SHP77 treated with DMSO at 0.1 percent for 48 hours (cell line): Measurements from ENCODE around the gene LTV1.
"Not testable (repeated sequence)": the region's sequence is repeated elsewhere in the genome, so short reads cannot be mapped to it uniquely, and the experiment has no call there.

Experiments
- DNase-seq: peaks from one replicate; lab custom pipeline; 2025; lab: John Stamatoyannopoulos, UW

Gene LTV1

GRCh38 chr6:143842902-143843676 lies at the start of gene LTV1:
Gene LTV1 (plus strand): TSS chr6:143843338. CDS start chr6:143843478, 140 bp downstream.
- peak; percentile 78 for DNase-seq

- not testable (repeated sequence) for DNase-seq
Measured at GRCh38 chr6:143796551-143796950, 46.6 kb upstream of the LTV1 start.

- not testable (repeated sequence) for DNase-seq
Measured at GRCh38 chr6:143798487-143798886, 44.7 kb upstream of the LTV1 start.

GRCh38 chr6:143802833-143803565 lies 40.1 kb upstream of the LTV1 start:
- no peak for DNase-seq

- no peak for DNase-seq
Measured at GRCh38 chr6:143803769-143804568, 39.2 kb upstream of the LTV1 start.

- no peak for DNase-seq
Measured at GRCh38 chr6:143804835-143805239, 38.3 kb upstream of the LTV1 start.

GRCh38 chr6:143806282-143807102 lies 36.6 kb upstream of the LTV1 start:
- DNase-seq: no peak

- no peak for DNase-seq
Measured at GRCh38 chr6:143807103-143807772, 35.9 kb upstream of the LTV1 start.

- DNase-seq: no peak
Measured at GRCh38 chr6:143810745-143811144, 32.4 kb upstream of the LTV1 start.

- DNase-seq: no peak
Measured at GRCh38 chr6:143811501-143812157, 31.5 kb upstream of the LTV1 start.

- DNase-seq: no peak
Measured at GRCh38 chr6:143817621-143818020, 25.5 kb upstream of the LTV1 start.

- DNase-seq: no peak
Measured at GRCh38 chr6:143821359-143821758, 21.8 kb upstream of the LTV1 start.

- no peak for DNase-seq
Measured at GRCh38 chr6:143822584-143823024, 20.5 kb upstream of the LTV1 start.

- DNase-seq: no peak
Measured at GRCh38 chr6:143823548-143823947, 19.6 kb upstream of the LTV1 start.

GRCh38 chr6:143828572-143828971 lies 14.6 kb upstream of the LTV1 start:
- no peak for DNase-seq

- DNase-seq: no peak
Measured at GRCh38 chr6:143836150-143836549, 7.0 kb upstream of the LTV1 start.

- no peak for DNase-seq
Measured at GRCh38 chr6:143838395-143838794, 4.7 kb upstream of the LTV1 start.

GRCh38 chr6:143839196-143839595 lies 3.9 kb upstream of the LTV1 start:
- no peak for DNase-seq

GRCh38 chr6:143840595-143841265 lies 2.4 kb upstream of the LTV1 start:
- no peak for DNase-seq

GRCh38 chr6:143842461-143842901 lies 657 bp upstream of the LTV1 start:
- DNase-seq: no peak
